ENCODE data around the gene PTCD3.

DNA sequence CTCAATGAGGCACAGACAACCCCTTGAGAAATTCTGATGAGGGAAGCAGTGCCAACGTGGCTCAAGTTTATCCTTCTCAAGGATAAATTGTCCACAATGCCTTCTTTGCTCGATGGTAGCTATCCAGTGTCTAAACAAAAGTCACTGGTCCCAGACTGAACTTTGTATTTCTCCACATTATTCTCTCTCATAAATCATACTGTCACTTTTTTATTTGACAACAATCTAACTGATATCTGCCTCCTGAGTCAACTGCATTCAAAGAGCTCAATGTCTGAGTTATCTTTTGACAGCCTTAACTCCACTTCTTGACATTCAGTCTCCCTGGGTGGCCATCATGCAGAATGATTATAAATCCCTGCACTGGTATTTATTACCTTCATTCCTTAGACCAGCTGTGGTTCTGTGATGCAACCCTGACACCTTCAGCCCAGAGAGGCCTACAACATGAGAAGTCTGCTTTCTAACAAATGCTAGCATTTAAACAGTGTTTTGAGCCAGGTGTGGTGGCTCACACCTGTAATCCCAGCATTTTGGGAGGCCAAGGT is 51.0 kb downstream of the PTCD3 start:
- TF ChIP-seq, protein P1, sequence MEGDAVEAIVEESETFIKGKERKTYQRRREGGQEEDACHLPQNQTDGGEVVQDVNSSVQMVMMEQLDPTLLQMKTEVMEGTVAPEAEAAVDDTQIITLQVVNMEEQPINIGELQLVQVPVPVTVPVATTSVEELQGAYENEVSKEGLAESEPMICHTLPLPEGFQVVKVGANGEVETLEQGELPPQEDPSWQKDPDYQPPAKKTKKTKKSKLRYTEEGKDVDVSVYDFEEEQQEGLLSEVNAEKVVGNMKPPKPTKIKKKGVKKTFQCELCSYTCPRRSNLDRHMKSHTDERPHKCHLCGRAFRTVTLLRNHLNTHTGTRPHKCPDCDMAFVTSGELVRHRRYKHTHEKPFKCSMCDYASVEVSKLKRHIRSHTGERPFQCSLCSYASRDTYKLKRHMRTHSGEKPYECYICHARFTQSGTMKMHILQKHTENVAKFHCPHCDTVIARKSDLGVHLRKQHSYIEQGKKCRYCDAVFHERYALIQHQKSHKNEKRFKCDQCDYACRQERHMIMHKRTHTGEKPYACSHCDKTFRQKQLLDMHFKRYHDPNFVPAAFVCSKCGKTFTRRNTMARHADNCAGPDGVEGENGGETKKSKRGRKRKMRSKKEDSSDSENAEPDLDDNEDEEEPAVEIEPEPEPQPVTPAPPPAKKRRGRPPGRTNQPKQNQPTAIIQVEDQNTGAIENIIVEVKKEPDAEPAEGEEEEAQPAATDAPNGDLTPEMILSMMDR (IDR thresholded peaks at IDR 0.05; ENCODE audit: insufficient read depth, low read length), result no peak
- TF ChIP-seq POLR2AphosphoS5 (IDR thresholded peaks at IDR 0.05; ENCODE audit: low read depth) (no peak), GABPA (IDR thresholded peaks at IDR 0.05; ENCODE audit: low read depth) (no peak), SPI1 (IDR thresholded peaks at IDR 0.05; ENCODE audit: borderline replicate concordance, low read depth) (no peak)
- TF ChIP-seq, protein P2, sequence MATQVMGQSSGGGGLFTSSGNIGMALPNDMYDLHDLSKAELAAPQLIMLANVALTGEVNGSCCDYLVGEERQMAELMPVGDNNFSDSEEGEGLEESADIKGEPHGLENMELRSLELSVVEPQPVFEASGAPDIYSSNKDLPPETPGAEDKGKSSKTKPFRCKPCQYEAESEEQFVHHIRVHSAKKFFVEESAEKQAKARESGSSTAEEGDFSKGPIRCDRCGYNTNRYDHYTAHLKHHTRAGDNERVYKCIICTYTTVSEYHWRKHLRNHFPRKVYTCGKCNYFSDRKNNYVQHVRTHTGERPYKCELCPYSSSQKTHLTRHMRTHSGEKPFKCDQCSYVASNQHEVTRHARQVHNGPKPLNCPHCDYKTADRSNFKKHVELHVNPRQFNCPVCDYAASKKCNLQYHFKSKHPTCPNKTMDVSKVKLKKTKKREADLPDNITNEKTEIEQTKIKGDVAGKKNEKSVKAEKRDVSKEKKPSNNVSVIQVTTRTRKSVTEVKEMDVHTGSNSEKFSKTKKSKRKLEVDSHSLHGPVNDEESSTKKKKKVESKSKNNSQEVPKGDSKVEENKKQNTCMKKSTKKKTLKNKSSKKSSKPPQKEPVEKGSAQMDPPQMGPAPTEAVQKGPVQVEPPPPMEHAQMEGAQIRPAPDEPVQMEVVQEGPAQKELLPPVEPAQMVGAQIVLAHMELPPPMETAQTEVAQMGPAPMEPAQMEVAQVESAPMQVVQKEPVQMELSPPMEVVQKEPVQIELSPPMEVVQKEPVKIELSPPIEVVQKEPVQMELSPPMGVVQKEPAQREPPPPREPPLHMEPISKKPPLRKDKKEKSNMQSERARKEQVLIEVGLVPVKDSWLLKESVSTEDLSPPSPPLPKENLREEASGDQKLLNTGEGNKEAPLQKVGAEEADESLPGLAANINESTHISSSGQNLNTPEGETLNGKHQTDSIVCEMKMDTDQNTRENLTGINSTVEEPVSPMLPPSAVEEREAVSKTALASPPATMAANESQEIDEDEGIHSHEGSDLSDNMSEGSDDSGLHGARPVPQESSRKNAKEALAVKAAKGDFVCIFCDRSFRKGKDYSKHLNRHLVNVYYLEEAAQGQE (IDR thresholded peaks at IDR 0.05; ENCODE audit: insufficient replicate concordance, low read depth), result no peak

All from HL-60 (cell line).